GM23338 (cell line): Measurements from ENCODE around the gene FOXA1. TPM values are rescaled to one million over a fixed set of nuclear protein-coding genes. Genes with fewer than 3 reads are reported as not detected.
"Not testable (repeated sequence)": the region's sequence is repeated elsewhere in the genome, so short reads cannot be mapped to it uniquely, and the experiment has no call there.

ENCODE experiments used
- ATAC-seq: fragments of 200-7000 bp; cut with Tn5 transposase; 3 replicates; pipeline ENCODE4 v1.9.1; 2020
- DNase-seq: peaks from one replicate; pipeline ENCODE4 v3.0.0-alpha.2; 2015; ENCODE audit warnings: low spot score
- H2AFZ ChIP-seq: fragments of 200-600 bp; sonication (generic); 2 replicates; pipeline ENCODE4 v1.8.0; 2016; ENCODE audit warnings: antibody characterized with exemption, mild to moderate bottlenecking, moderate library complexity
- H3F3A ChIP-seq: fragments of 200-600 bp; sonication (generic); replicated peaks from 2 replicates; pipeline ENCODE4 v1.8.0; 2017; ENCODE audit warnings: antibody characterized with exemption, mixed run types, low read depth
- H3K27ac ChIP-seq: fragments of 200-600 bp; sonication (generic); 2 replicates; pipeline ENCODE4 v1.6.1; 2016; ENCODE audit warnings: low read depth
- H3K27me3 ChIP-seq: fragments of 200-600 bp; sonication (generic); 2 replicates; pipeline ENCODE4 v1.8.0; 2016; ENCODE audit warnings: mild to moderate bottlenecking, mixed run types, moderate library complexity; ENCODE audit not compliant: insufficient read depth
- H3K36me3 ChIP-seq: fragments of 200-600 bp; sonication (generic); 2 replicates; pipeline ENCODE4 v1.8.0; 2016; ENCODE audit warnings: mild to moderate bottlenecking; ENCODE audit not compliant: insufficient read depth
- H3K4me1 ChIP-seq: fragments of 200-600 bp; sonication (generic); 2 replicates; pipeline ENCODE4 v1.8.0; 2016; ENCODE audit warnings: mild to moderate bottlenecking, moderate library complexity; ENCODE audit not compliant: insufficient read depth
- H3K4me2 ChIP-seq: fragments of 200-600 bp; sonication (generic); 2 replicates; pipeline ENCODE4 v1.7.1; 2017; ENCODE audit warnings: mixed run types
- H3K4me3 ChIP-seq: fragments of 200-600 bp; sonication (generic); 2 replicates; pipeline ENCODE4 v1.6.1; 2016; ENCODE audit warnings: mixed run types
- H3K79me2 ChIP-seq: fragments of 200-600 bp; sonication (generic); replicated peaks from 2 replicates; pipeline ENCODE4 v1.8.0; 2017; ENCODE audit warnings: mild to moderate bottlenecking; ENCODE audit not compliant: insufficient read depth
- H3K9me2 ChIP-seq: fragments of 200-600 bp; sonication (generic); 2 replicates; pipeline ENCODE4 v1.8.0; 2017; ENCODE audit not compliant: insufficient read depth
- H4K20me1 ChIP-seq: fragments of 200-600 bp; sonication (generic); replicated peaks from 2 replicates; pipeline ENCODE4 v1.8.0; 2017; ENCODE audit warnings: mild to moderate bottlenecking; ENCODE audit not compliant: insufficient read depth
- H3K27ac Mint-ChIP-seq: 2 replicates; pipeline ENCODE4 v1.8.0; 2020; ENCODE audit warnings: inconsistent platforms, mild to moderate bottlenecking, moderate library complexity, mixed read lengths
- H3K27me3 Mint-ChIP-seq: 3 replicates; pipeline ENCODE4 v1.8.0; 2022; ENCODE audit warnings: low read depth, mild to moderate bottlenecking, moderate library complexity, mixed read lengths, inconsistent platforms; ENCODE audit not compliant: insufficient read depth, poor library complexity
- H3K36me3 Mint-ChIP-seq: 3 replicates; pipeline ENCODE4 v1.8.0; 2021; ENCODE audit warnings: low read depth, mild to moderate bottlenecking, inconsistent platforms, moderate library complexity, mixed read lengths
- H3K4me1 Mint-ChIP-seq: 3 replicates; pipeline ENCODE4 v1.8.0; 2020; ENCODE audit warnings: mild to moderate bottlenecking, inconsistent platforms, mixed read lengths
- H3K4me3 Mint-ChIP-seq: 3 replicates; pipeline ENCODE4 v1.8.0; 2021; ENCODE audit warnings: moderate library complexity, mild to moderate bottlenecking, inconsistent platforms, mixed read lengths
- H3K9me3 Mint-ChIP-seq: 3 replicates; pipeline ENCODE4 v1.8.0; 2020; ENCODE audit warnings: moderate library complexity, mild to moderate bottlenecking, inconsistent platforms, mixed read lengths
- EZH2phosphoT487 ChIP-seq: fragments of 200-600 bp; sonication (generic); IDR thresholded peaks from one replicate; pipeline ENCODE4 v1.8.1; 2018; ENCODE audit warnings: antibody characterized with exemption; ENCODE audit not compliant: unreplicated experiment
- JUNB ChIP-seq: IDR thresholded peaks from one replicate; pipeline ENCODE4 v1.6.1; 2016; ENCODE audit warnings: antibody characterized with exemption; ENCODE audit not compliant: unreplicated experiment
- NANOG ChIP-seq: IDR thresholded peaks from 2 replicates; pipeline ENCODE4 v1.6.1; 2016; ENCODE audit warnings: antibody characterized with exemption, borderline replicate concordance
- ZNF114 ChIP-seq: fragments of 250-450 bp; sonication (Bioruptor Pico); IDR thresholded peaks from 2 replicates; pipeline ENCODE4 v1.5.0; 2020; ENCODE audit warnings: mild to moderate bottlenecking, moderate library complexity
- polyA plus RNA-seq: library from polyadenylated mRNA; unstranded; fragments of >200 nt; fragmentation: Nextera tagmentation; extraction: Ambion mirVana; gene quantifications from 2 replicates; pipeline ENCODE4 v1.2.1, GENCODE V29; 2016
- total RNA-seq: library from RNA; depleted of rRNA; stranded (reverse); fragments of >200 nt; shearing (Covaris generic); gene quantifications from 2 replicates; pipeline ENCODE4 v1.2.3, GENCODE V29; 2014
- TF ChIP-seq, protein P1 (sequence below): IDR thresholded peaks from 2 replicates; pipeline ENCODE4 v1.6.1; 2016; ENCODE audit warnings: antibody characterized with exemption
- TF ChIP-seq, protein P2 (sequence below): fragments of 250-450 bp; sonication (Bioruptor Pico); IDR thresholded peaks from 2 replicates; pipeline ENCODE4 v1.5.0; 2020; ENCODE audit warnings: mild to moderate bottlenecking, moderate library complexity
- TF ChIP-seq, protein P3 (sequence below): IDR thresholded peaks from one replicate; pipeline ENCODE4 v1.6.1; 2018; ENCODE audit warnings: antibody characterized with exemption; ENCODE audit not compliant: unreplicated experiment
- TF ChIP-seq, protein P4 (sequence below), 2 experiments: fragments of 200-600 bp in 1 of 2; sonication (generic) in 1 of 2; conservative IDR thresholded peaks; 2 replicates each; pipeline versions ENCODE4 v1.5.1 to v1.6.1; 2016 to 2017; ENCODE audit warnings: antibody characterized with exemption in 2 of 2, low read depth in 2 of 2, mild to moderate bottlenecking in 2 of 2, moderate library complexity in 1 of 2

FOXA1 gene
- total and polyA plus RNA-seq, 2 experiments from 2014 or later: not detected

DNA sequence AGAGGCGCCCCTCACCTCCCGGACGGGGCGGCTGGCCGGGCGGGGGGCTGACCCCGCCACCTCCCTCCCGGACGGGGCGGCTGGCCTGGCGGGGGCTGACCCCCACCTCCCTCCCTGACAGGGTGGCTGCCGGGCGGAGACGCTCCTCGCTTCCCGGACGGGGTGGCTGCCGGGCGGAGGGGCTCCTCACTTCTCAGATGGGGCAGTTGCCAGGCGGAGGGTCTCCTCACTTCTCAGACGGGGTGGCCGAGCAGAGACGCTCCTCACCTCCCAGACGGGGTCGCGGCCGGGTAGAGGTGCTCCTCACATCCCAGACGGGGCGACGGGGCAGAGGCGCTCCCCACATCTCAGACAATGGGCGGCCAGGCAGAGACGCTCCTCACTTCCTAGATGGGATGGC, 39.5 kb downstream of the FOXA1 start:
- not testable (repeated sequence) for H3K27ac Mint-ChIP-seq, H3K4me1 Mint-ChIP-seq, ATAC-seq, H3K79me2 ChIP-seq, H3K4me1 ChIP-seq, H4K20me1 ChIP-seq, H3K27me3 ChIP-seq, H3K9me2 ChIP-seq, H3K36me3 ChIP-seq, H3K4me3 ChIP-seq, H3K4me2 ChIP-seq, H3K27ac ChIP-seq, H3K4me3 Mint-ChIP-seq, H3F3A ChIP-seq, H2AFZ ChIP-seq, H3K27me3 Mint-ChIP-seq, DNase-seq
- Mint-ChIP-seq H3K9me3 (peaks cover 29% of the 10 kb centered on the region), H3K36me3 (peaks cover 25% of the 10 kb centered on the region)

DNA sequence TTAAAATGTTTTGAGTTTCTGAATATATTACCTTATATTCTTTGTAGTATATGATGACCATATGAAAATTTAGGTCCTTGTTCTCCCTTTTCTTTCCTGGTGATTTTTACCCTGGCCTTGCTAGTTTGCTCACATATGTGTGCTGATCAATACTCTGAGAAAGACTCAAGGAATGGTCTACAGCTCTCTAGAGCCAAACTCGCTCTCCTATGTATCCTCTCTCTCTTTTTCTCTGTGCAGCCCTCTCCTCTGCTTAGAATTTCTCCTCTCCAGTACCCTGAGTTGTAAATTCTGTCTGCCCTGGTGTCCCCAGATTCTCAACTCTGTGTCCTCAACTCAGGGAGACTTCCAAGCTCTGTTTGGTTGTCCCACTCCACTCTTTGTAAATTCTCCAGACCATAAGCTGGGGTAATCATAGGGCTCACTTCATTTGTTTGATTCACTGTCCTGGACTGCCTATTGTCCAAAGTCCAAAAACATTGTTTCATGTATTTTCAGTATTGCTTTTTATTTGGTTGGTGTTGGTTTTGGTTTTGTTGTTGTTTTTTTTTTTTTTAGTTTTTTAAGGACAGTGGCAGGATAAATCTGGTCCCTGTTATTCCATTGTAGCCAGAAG, 41.0 kb downstream of the FOXA1 start:
- no peaks in the 10 kb centered on the region for H4K20me1 ChIP-seq
- no peaks in the 10 kb centered on the region for H3K36me3 ChIP-seq
- H3K4me3 ChIP-seq: no peak overlapping the region
- ATAC-seq (no peak), DNase-seq (no peak)
- H3K27me3 ChIP-seq: no peaks in the 10 kb centered on the region
- Mint-ChIP-seq H3K27me3 (no peaks in the 10 kb centered on the region), H3K9me3 (peaks cover 29% of the 10 kb centered on the region), H3K27ac (no peak overlapping the region), H3K36me3 (peaks cover 25% of the 10 kb centered on the region), H3K4me1 (no peaks in the 10 kb centered on the region; the same call in 2 of the 3 replicates), H3K4me3 (no peak overlapping the region)
- H3F3A ChIP-seq: no peaks in the 10 kb centered on the region
- no peak overlapping the region for H3K4me2 ChIP-seq
- TF ChIP-seq, protein P1, sequence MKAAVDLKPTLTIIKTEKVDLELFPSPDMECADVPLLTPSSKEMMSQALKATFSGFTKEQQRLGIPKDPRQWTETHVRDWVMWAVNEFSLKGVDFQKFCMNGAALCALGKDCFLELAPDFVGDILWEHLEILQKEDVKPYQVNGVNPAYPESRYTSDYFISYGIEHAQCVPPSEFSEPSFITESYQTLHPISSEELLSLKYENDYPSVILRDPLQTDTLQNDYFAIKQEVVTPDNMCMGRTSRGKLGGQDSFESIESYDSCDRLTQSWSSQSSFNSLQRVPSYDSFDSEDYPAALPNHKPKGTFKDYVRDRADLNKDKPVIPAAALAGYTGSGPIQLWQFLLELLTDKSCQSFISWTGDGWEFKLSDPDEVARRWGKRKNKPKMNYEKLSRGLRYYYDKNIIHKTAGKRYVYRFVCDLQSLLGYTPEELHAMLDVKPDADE: no peak
- no peak for TF ChIP-seq NANOG
- TF ChIP-seq, protein P2, sequence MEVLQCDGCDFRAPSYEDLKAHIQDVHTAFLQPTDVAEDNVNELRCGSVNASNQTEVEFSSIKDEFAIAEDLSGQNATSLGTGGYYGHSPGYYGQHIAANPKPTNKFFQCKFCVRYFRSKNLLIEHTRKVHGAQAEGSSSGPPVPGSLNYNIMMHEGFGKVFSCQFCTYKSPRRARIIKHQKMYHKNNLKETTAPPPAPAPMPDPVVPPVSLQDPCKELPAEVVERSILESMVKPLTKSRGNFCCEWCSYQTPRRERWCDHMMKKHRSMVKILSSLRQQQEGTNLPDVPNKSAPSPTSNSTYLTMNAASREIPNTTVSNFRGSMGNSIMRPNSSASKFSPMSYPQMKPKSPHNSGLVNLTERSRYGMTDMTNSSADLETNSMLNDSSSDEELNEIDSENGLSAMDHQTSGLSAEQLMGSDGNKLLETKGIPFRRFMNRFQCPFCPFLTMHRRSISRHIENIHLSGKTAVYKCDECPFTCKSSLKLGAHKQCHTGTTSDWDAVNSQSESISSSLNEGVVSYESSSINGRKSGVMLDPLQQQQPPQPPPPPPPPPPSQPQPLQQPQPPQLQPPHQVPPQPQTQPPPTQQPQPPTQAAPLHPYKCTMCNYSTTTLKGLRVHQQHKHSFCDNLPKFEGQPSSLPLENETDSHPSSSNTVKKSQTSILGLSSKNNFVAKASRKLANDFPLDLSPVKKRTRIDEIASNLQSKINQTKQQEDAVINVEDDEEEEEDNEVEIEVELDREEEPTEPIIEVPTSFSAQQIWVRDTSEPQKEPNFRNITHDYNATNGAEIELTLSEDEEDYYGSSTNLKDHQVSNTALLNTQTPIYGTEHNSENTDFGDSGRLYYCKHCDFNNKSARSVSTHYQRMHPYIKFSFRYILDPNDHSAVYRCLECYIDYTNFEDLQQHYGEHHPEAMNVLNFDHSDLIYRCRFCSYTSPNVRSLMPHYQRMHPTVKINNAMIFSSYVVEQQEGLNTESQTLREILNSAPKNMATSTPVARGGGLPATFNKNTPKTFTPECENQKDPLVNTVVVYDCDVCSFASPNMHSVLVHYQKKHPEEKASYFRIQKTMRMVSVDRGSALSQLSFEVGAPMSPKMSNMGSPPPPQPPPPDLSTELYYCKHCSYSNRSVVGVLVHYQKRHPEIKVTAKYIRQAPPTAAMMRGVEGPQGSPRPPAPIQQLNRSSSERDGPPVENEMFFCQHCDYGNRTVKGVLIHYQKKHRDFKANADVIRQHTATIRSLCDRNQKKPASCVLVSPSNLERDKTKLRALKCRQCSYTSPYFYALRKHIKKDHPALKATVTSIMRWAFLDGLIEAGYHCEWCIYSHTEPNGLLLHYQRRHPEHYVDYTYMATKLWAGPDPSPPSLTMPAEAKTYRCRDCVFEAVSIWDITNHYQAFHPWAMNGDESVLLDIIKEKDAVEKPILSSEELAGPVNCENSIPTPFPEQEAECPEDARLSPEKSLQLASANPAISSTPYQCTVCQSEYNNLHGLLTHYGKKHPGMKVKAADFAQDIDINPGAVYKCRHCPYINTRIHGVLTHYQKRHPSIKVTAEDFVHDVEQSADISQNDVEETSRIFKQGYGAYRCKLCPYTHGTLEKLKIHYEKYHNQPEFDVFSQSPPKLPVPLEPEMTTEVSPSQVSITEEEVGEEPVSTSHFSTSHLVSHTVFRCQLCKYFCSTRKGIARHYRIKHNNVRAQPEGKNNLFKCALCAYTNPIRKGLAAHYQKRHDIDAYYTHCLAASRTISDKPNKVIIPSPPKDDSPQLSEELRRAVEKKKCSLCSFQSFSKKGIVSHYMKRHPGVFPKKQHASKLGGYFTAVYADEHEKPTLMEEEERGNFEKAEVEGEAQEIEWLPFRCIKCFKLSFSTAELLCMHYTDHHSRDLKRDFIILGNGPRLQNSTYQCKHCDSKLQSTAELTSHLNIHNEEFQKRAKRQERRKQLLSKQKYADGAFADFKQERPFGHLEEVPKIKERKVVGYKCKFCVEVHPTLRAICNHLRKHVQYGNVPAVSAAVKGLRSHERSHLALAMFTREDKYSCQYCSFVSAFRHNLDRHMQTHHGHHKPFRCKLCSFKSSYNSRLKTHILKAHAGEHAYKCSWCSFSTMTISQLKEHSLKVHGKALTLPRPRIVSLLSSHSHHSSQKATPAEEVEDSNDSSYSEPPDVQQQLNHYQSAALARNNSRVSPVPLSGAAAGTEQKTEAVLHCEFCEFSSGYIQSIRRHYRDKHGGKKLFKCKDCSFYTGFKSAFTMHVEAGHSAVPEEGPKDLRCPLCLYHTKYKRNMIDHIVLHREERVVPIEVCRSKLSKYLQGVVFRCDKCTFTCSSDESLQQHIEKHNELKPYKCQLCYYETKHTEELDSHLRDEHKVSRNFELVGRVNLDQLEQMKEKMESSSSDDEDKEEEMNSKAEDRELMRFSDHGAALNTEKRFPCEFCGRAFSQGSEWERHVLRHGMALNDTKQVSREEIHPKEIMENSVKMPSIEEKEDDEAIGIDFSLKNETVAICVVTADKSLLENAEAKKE (CRISPR knock-in tag): no peak
- TF ChIP-seq ZNF114 (CRISPR knock-in tag): no peak
- TF ChIP-seq, protein P3, sequence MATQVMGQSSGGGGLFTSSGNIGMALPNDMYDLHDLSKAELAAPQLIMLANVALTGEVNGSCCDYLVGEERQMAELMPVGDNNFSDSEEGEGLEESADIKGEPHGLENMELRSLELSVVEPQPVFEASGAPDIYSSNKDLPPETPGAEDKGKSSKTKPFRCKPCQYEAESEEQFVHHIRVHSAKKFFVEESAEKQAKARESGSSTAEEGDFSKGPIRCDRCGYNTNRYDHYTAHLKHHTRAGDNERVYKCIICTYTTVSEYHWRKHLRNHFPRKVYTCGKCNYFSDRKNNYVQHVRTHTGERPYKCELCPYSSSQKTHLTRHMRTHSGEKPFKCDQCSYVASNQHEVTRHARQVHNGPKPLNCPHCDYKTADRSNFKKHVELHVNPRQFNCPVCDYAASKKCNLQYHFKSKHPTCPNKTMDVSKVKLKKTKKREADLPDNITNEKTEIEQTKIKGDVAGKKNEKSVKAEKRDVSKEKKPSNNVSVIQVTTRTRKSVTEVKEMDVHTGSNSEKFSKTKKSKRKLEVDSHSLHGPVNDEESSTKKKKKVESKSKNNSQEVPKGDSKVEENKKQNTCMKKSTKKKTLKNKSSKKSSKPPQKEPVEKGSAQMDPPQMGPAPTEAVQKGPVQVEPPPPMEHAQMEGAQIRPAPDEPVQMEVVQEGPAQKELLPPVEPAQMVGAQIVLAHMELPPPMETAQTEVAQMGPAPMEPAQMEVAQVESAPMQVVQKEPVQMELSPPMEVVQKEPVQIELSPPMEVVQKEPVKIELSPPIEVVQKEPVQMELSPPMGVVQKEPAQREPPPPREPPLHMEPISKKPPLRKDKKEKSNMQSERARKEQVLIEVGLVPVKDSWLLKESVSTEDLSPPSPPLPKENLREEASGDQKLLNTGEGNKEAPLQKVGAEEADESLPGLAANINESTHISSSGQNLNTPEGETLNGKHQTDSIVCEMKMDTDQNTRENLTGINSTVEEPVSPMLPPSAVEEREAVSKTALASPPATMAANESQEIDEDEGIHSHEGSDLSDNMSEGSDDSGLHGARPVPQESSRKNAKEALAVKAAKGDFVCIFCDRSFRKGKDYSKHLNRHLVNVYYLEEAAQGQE: no peak
- TF ChIP-seq, protein P4, sequence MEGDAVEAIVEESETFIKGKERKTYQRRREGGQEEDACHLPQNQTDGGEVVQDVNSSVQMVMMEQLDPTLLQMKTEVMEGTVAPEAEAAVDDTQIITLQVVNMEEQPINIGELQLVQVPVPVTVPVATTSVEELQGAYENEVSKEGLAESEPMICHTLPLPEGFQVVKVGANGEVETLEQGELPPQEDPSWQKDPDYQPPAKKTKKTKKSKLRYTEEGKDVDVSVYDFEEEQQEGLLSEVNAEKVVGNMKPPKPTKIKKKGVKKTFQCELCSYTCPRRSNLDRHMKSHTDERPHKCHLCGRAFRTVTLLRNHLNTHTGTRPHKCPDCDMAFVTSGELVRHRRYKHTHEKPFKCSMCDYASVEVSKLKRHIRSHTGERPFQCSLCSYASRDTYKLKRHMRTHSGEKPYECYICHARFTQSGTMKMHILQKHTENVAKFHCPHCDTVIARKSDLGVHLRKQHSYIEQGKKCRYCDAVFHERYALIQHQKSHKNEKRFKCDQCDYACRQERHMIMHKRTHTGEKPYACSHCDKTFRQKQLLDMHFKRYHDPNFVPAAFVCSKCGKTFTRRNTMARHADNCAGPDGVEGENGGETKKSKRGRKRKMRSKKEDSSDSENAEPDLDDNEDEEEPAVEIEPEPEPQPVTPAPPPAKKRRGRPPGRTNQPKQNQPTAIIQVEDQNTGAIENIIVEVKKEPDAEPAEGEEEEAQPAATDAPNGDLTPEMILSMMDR (conservative IDR thresholded peaks at IDR 0.05; ENCODE audit: low read depth in 2 of 2): no peak
- TF ChIP-seq JUNB: no peak
- TF ChIP-seq EZH2phosphoT487: no peak
- no peaks in the 10 kb centered on the region for H3K79me2 ChIP-seq
- no peak overlapping the region for H3K27ac ChIP-seq
- H2AFZ ChIP-seq: no peak overlapping the region
- H3K4me1 ChIP-seq: no peaks in the 10 kb centered on the region
- no peaks in the 10 kb centered on the region for H3K9me2 ChIP-seq
